Stomach (tissue), 19 donors: Measurements from ENCODE around the gene SNX3. TPM values are rescaled to one million over a fixed set of nuclear protein-coding genes. Genes with fewer than 3 reads are reported as not detected.
"Not testable (repeated sequence)": the region's sequence is repeated elsewhere in the genome, so short reads cannot be mapped to it uniquely, and the experiment has no call there.

ENCODE experiments used
- DNase-seq, 2 donors: peaks; one replicate each; pipeline versions ENCODE4 v3.0.0 to v3.0.0-alpha.2; 2013 to 2019
- H3K27ac ChIP-seq, 5 donors: fragments of 200-600 bp in 4 of 5; sonication (generic) in 4 of 5; one replicate each; pipeline ENCODE4 v1.5.1; 2013 to 2019; ENCODE audit warnings: mild to moderate bottlenecking in 1 of 5, moderate library complexity in 1 of 5
- H3K27me3 ChIP-seq, 3 donors: fragments of 200-600 bp; sonication (generic); one replicate each; pipeline ENCODE4 v1.5.1; 2017 to 2019; ENCODE audit warnings: mixed run types in 1 of 3
- H3K36me3 ChIP-seq, 4 donors: fragments of 200-600 bp; sonication (generic); 1 replicate in 3 of 4; 2 replicates in 1 of 4; pipeline ENCODE4 v1.5.1; 2016 to 2019
- H3K4me1 ChIP-seq, 4 donors: fragments of 200-600 bp; sonication (generic); one replicate each; pipeline ENCODE4 v1.5.1; 2016 to 2019
- H3K4me3 ChIP-seq, 4 donors: fragments of 200-600 bp; sonication (generic) in 3 of 4; one replicate each; pipeline ENCODE4 v1.5.1; 2016 to 2019; ENCODE audit warnings: mild to moderate bottlenecking in 1 of 4
- H3K9me3 ChIP-seq, 4 donors: fragments of 200-600 bp; sonication (generic); one replicate each; pipeline ENCODE4 v1.5.1; 2016 to 2019
- EP300 ChIP-seq: sonication (generic); formaldehyde crosslinking; IDR thresholded peaks from one replicate; pipeline ENCODE4 v1.6.1; 2017; ENCODE audit warnings: antibody characterized with exemption
- POLR2A ChIP-seq, 4 donors: fragments of 450-650 bp; IDR thresholded peaks; one replicate each; pipeline ENCODE4 v1.6.1; 2016; ENCODE audit warnings: antibody characterized with exemption in 4 of 4, control low read depth in 2 of 4, mild to moderate bottlenecking in 1 of 4, moderate library complexity in 1 of 4
- POLR2AphosphoS5 ChIP-seq, 3 donors: sonication (generic); formaldehyde crosslinking; IDR thresholded peaks; one replicate each; pipeline ENCODE4 v1.6.1; 2016; ENCODE audit warnings: antibody characterized with exemption in 3 of 3
- WGBS, 5 donors: extraction: QIAGEN DNeasy Blood & Tissue Kit in 3 of 5; methylation state at CpG; one replicate each; pipeline versions ENCODE4 v1.1.5 to v1.1.7; 2013 to 2018; 5-methylcytosine and 5-hydroxymethylcytosine counted together
- intact Hi-C: fragments of 100-400 bp; cut with DNase I; formaldehyde crosslinking; loops from one replicate; pipeline ENCODE4 v1.15.1; 2023; ENCODE audit warnings: low total_unique reads
- long read RNA-seq, 10 donors: transcript quantifications; one replicate each; lab custom pipeline, GENCODE V29; 2026
- polyA plus RNA-seq, 3 donors: library from polyadenylated mRNA; stranded (reverse); fragments of 200-250 nt; gene quantifications; one replicate each; pipeline ENCODE4 v1.2.3, GENCODE V29; 2013
- total RNA-seq, 5 donors: library from RNA; depleted of rRNA; stranded (reverse); fragments of >200 nt; gene quantifications; one replicate each; pipeline versions ENCODE4 v1.1.0 to v1.2.3, GENCODE V29; 2014 to 2016
- TF ChIP-seq, protein P1 (sequence below), 7 experiments: fragments of 450-650 bp in 4 of 7; fragments of 200-600 bp in 3 of 7; sonication (generic) in 3 of 7; IDR thresholded peaks; one replicate each; pipeline ENCODE4 v1.5.1; 2016 to 2019; ENCODE audit warnings: antibody characterized with exemption in 7 of 7, control low read depth in 2 of 7, mild to moderate bottlenecking in 1 of 7
- donor health status: healthy with polysubstance abuse.
- donor health status: Bipolar disorder and iron deficiency.
- donor health status: healthy.

Gene SNX3
- total RNA-seq (100 to 1,000 TPM in 2 of 5 donors, 10 to 100 TPM in 3; 46.1 to 166 (median 86.4) TPM), polyA plus RNA-seq (100 to 1,000 TPM; 169 to 199 (median 196) TPM)
- long read RNA-seq, donor 1, transcript SNX3-201 (4 exons, 1,755 nt), result major isoform, 29 of 38 reads
- long read RNA-seq, donor 1, partial matches to known transcripts, result 7 of 38 reads
- long read RNA-seq, donor 1, other reads (novel, unspliced or antisense), result 0 of 38 reads
- long read RNA-seq, donor 2, transcript SNX3-201 (4 exons, 1,755 nt), result major isoform, 49 of 51 reads
- long read RNA-seq, donor 2, partial matches to known transcripts, result 0 of 51 reads
- long read RNA-seq, donor 2, other reads (novel, unspliced or antisense), result 0 of 51 reads
- long read RNA-seq, donor 3, transcript SNX3-201 (4 exons, 1,755 nt), result major isoform, 27 of 32 reads
- long read RNA-seq, donor 3, partial matches to known transcripts, result 5 of 32 reads
- long read RNA-seq, donor 3, other reads (novel, unspliced or antisense), result 0 of 32 reads
- long read RNA-seq, donor 4, partial matches to known transcripts, result 0 of 2 reads
- long read RNA-seq, donor 4, other reads (novel, unspliced or antisense), result 0 of 2 reads
- long read RNA-seq, donor 5, transcript SNX3-201 (4 exons, 1,755 nt), result major isoform, 41 of 68 reads
- long read RNA-seq, donor 5, partial matches to known transcripts, result 23 of 68 reads
- long read RNA-seq, donor 5, other reads (novel, unspliced or antisense), result 0 of 68 reads
- long read RNA-seq, donor 6, transcript SNX3-201 (4 exons, 1,755 nt), result major isoform, 92 of 94 reads
- long read RNA-seq, donor 6, partial matches to known transcripts, result 0 of 94 reads
- long read RNA-seq, donor 6, other reads (novel, unspliced or antisense), result 0 of 94 reads
- long read RNA-seq, donor 7, transcript SNX3-201 (4 exons, 1,755 nt), result major isoform, 68 of 109 reads
- long read RNA-seq, donor 7, partial matches to known transcripts, result 40 of 109 reads
- long read RNA-seq, donor 7, other reads (novel, unspliced or antisense), result 0 of 109 reads
- long read RNA-seq, donor 8, transcript SNX3-201 (4 exons, 1,755 nt), result major isoform, 31 of 38 reads
- long read RNA-seq, donor 8, partial matches to known transcripts, result 5 of 38 reads
- long read RNA-seq, donor 8, other reads (novel, unspliced or antisense), result 0 of 38 reads
- long read RNA-seq, donor 9, transcript SNX3-201 (4 exons, 1,755 nt), result major isoform, 53 of 73 reads
- long read RNA-seq, donor 9, partial matches to known transcripts, result 15 of 73 reads
- long read RNA-seq, donor 9, other reads (novel, unspliced or antisense), result 0 of 73 reads
- long read RNA-seq, donor 10, transcript SNX3-201 (4 exons, 1,755 nt), result major isoform, 19 of 19 reads
- long read RNA-seq, donor 10, partial matches to known transcripts, result 0 of 19 reads
- long read RNA-seq, donor 10, other reads (novel, unspliced or antisense), result 0 of 19 reads

- WGBS, 5 donors, result 0% methylated on average over 15 to 83 of the region's 83 CpGs
- peak; percentile 96 to 99 for DNase-seq
- Histone ChIP-seq H3K9me3 (no peaks in the 10 kb centered on the region), H3K27me3 (no peaks in the 10 kb centered on the region), H3K27ac (peak within 1 kb of the TSS; percentile 74 to 99 (median 95)), H3K4me3 (peak within 1 kb of the TSS; percentile 80 to 95 (median 90)), H3K36me3 (peaks cover 0 to 9% (median 2%) of the 10 kb centered on the region in 4 donors), H3K4me1 (peaks cover 11 to 47% (median 33%) of the 10 kb centered on the region in 4 donors)
- intact Hi-C loops, result loop anchor here (5.0 kb wide), 1 partner anchor 144 kb away; no protein-coding TSS in a partner anchor
- TF ChIP-seq, protein P1, sequence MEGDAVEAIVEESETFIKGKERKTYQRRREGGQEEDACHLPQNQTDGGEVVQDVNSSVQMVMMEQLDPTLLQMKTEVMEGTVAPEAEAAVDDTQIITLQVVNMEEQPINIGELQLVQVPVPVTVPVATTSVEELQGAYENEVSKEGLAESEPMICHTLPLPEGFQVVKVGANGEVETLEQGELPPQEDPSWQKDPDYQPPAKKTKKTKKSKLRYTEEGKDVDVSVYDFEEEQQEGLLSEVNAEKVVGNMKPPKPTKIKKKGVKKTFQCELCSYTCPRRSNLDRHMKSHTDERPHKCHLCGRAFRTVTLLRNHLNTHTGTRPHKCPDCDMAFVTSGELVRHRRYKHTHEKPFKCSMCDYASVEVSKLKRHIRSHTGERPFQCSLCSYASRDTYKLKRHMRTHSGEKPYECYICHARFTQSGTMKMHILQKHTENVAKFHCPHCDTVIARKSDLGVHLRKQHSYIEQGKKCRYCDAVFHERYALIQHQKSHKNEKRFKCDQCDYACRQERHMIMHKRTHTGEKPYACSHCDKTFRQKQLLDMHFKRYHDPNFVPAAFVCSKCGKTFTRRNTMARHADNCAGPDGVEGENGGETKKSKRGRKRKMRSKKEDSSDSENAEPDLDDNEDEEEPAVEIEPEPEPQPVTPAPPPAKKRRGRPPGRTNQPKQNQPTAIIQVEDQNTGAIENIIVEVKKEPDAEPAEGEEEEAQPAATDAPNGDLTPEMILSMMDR (IDR thresholded peaks at IDR 0.05), result peak in 1 of 7 experiments; percentile 26
- no peak for TF ChIP-seq EP300
- TF ChIP-seq POLR2AphosphoS5 (IDR thresholded peaks at IDR 0.05), result peak; percentile 65 to 94 (median 78)
Measured at GRCh38 chr6:108260809-108261569, at the start of gene SNX3. Gene SNX3 (minus strand): TSS chr6:108261040. CDS start chr6:108260921, 119 bp downstream.

GRCh38 chr6:108309844-108310243 lies 49.0 kb upstream of the SNX3 start:
- TF ChIP-seq POLR2AphosphoS5 (IDR thresholded peaks at IDR 0.05) (no peak), POLR2A (IDR thresholded peaks at IDR 0.05) (no peak), EP300 (no peak)
- TF ChIP-seq, protein P1 (IDR thresholded peaks at IDR 0.05), result no peak

DNA sequence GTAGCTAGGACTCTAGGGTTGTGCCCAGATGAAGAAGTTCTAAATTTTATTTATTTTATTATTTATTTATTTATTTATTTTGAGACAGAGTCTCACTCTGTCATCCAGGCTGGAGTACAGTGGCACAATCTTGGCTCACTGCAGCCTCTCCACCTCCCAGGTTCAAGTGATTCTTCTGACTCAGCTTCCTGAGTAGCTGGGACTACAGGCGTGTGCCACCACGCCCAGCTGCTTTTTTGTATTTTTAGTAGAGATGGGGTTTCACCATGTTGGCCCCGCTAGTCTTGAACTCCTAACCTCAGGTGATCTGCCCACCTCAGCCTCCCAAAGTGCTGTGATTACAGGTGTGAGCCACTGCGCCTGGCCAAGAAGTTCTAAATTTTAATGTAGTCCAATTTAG lies 47.8 kb upstream of the SNX3 start:
- H3K27me3 ChIP-seq, DNase-seq, H3K4me1 ChIP-seq, H3K9me3 ChIP-seq, H3K36me3 ChIP-seq, intact Hi-C loops, H3K4me3 ChIP-seq, H3K27ac ChIP-seq: not testable (repeated sequence)
- 75 to 85% (median 83%) methylated on average over 4 of the region's 4 CpGs for WGBS, 5 donors

More at GRCh38 chr6:108309844-108310243, 49.0 kb upstream of the SNX3 start:
- Histone ChIP-seq H3K27me3 (no peaks in the 10 kb centered on the region), H3K36me3 (no peaks in the 10 kb centered on the region), H3K4me3 (no peak overlapping the region), H3K27ac (no peak overlapping the region), H3K9me3 (no peaks in the 10 kb centered on the region), H3K4me1 (peaks cover 0 to 4% (median 2%) of the 10 kb centered on the region in 4 donors)
- no peak for DNase-seq
- intact Hi-C loops, result no loop called here
- WGBS, 5 donors, result 86 to 96% (median 93%) methylated on average over 5 of the region's 5 CpGs

- Histone ChIP-seq H3K36me3 (no peaks in the 10 kb centered on the region), H3K27ac (no peak overlapping the region), H3K4me1 (peaks cover 0 to 3% (median 0%) of the 10 kb centered on the region in 4 donors), H3K27me3 (no peaks in the 10 kb centered on the region), H3K4me3 (no peak overlapping the region), H3K9me3 (no peaks in the 10 kb centered on the region)
- intact Hi-C loops, result no loop called here
- TF ChIP-seq POLR2AphosphoS5 (IDR thresholded peaks at IDR 0.05), result no peak
- 88 to 95% (median 93%) methylated on average over 2 of the region's 2 CpGs for whole genome bisulfite sequencing, 5 donors
- DNase-seq, result no peak
Measured at GRCh38 chr6:108304646-108305045, 43.8 kb upstream of the SNX3 start.
